ENCODE measurements around the gene MAST1.
A peak's percentile ranks its signal among the peaks of the same experiment; 100 is the strongest.

Gene MAST1

DNA sequence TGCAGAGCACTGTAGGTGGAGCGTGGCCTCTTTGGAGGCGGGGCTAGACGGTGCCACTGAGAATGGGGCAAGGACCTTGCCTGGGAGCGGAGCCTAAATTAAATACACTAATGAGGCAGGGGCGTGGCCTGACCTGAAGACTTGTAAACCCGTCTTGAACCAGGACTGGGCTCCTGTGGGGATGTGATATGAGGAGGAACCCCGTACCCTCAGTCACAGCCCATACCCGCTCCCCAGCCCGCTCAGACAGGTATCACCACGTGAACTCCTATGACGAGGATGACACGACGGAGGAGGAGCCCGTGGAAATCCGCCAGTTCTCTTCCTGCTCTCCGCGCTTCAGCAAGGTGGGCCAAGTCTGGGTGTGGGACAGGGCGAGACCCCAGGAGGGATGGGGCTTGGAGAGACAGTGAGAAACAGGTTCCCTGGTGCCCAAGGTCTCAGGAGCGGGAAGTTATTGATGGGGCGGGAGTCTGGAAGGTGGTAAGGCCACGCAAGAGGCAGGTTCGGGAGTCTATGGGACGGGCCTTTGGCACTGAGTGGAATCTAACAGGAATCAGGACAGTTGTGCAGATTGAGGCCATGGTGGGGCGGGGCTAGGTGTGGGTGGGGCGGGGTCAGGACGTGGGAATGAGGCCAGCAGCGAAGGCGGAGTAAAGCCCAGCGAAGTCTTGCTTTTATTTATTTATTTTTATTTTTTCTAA is 28.3 kb downstream of the MAST1 start:
- TF ChIP-seq, protein P1, sequence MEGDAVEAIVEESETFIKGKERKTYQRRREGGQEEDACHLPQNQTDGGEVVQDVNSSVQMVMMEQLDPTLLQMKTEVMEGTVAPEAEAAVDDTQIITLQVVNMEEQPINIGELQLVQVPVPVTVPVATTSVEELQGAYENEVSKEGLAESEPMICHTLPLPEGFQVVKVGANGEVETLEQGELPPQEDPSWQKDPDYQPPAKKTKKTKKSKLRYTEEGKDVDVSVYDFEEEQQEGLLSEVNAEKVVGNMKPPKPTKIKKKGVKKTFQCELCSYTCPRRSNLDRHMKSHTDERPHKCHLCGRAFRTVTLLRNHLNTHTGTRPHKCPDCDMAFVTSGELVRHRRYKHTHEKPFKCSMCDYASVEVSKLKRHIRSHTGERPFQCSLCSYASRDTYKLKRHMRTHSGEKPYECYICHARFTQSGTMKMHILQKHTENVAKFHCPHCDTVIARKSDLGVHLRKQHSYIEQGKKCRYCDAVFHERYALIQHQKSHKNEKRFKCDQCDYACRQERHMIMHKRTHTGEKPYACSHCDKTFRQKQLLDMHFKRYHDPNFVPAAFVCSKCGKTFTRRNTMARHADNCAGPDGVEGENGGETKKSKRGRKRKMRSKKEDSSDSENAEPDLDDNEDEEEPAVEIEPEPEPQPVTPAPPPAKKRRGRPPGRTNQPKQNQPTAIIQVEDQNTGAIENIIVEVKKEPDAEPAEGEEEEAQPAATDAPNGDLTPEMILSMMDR (conservative IDR thresholded peaks at IDR 0.05; ENCODE audit: control insufficient read depth, insufficient read depth, low read depth, low read length) = no peak
- no peak overlapping the region for H3K4me3 ChIP-seq (ENCODE audit: control insufficient read depth, low read depth, low read length)
- no peak for DNase-seq (ENCODE audit: low read depth)

DNA sequence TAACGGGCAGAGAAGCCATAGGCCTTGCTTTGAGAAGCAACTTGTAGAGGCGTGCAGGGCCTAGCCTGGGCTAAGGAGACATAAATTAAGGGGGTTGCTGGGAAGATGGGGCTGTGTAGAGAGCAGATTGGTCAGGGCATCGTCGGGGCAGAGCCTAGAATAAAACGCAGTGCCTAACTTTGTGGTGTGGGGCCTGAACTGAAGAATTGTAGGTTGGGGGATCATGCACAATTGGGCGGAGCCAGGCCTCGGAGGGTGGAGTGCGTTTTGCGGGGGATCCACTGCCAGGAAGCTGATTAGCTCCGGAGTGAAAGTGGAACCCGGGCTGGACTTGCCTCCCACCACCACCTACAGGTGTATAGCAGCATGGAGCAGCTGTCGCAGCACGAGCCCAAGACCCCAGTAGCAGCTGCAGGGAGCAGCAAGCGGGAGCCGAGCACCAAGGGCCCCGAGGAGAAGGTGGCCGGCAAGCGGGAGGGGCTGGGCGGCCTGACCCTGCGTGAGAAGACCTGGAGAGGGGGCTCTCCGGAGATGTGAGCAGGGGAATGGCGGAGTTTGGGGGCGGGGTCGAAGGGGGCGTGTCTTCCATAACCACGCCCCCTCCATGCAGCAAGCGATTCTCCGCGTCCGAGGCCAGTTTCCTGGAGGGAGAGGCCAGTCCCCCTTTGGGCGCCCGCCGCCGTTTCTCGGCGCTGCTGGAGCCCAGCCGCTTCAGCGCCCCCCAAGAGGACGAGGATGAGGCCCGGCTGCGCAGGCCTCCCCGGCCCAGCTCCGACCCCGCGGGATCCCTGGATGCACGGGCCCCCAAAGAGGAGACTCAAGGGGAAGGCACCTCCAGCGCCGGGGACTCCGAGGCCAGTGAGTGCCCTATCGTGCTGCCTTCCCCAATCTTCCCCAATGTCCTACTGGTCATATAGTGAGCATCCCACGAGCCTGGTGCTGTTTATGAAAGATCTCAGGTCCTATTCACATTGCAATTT is 29.1 kb downstream of the MAST1 start:
- peak; percentile 45 for DNase-seq (ENCODE audit: low read depth)
- TF ChIP-seq, protein P1 (conservative IDR thresholded peaks at IDR 0.05; ENCODE audit: control insufficient read depth, insufficient read depth, low read depth, low read length) = no peak
- H3K4me3 ChIP-seq (ENCODE audit: control insufficient read depth, low read depth, low read length) = peak overlapping the region; percentile 29

DNA sequence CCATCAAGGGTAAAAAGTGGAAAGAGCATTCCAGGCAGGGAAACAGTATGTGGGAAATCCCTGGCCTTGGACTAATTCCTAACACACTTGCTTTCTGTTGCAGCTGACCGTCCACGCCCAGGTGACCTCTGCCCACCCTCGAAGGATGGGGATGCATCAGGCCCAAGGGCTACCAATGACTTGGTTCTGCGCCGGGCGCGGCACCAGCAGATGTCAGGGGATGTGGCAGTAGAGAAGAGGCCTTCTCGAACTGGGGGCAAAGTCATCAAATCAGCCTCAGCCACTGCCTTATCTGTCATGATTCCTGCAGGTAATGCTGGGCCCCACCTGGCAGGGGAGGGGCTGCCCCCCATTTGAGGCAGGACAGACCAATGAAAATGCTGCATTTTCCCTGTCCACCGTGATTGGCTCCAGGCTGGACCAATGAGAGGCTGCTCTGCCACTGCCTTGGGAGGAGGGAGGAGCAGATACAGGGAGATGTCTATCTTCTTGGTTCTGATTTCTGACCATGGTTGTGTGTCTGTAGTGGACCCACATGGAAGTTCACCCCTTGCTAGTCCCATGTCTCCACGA is 30.3 kb downstream of the MAST1 start:
- no peak for DNase-seq (ENCODE audit: low read depth)
- TF ChIP-seq, protein P1 (conservative IDR thresholded peaks at IDR 0.05; ENCODE audit: control insufficient read depth, insufficient read depth, low read depth, low read length) = no peak
- no peak overlapping the region for H3K4me3 ChIP-seq (ENCODE audit: control insufficient read depth, low read depth, low read length)

DNA sequence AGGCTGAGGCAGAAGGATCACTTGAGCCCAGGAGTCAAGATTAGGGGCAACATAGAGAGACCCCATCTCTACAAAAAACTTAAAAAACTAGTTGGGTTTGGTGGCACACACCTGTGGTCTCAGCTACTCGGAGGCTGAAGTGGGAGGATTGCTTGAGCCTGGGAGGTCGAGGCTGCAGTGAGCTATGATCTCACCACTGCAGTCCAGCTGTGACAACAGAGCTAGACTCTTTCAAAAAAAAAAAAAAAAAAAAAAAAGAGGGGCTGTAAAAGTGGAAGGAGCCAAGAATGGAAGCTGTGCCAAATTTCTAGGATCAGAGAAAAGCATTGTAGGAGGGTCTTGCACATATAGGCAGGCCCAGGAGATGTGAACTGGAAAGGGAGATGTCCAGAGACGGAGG is 33.4 kb downstream of the MAST1 start:
- TF ChIP-seq, protein P1 (conservative IDR thresholded peaks at IDR 0.05; ENCODE audit: control insufficient read depth, insufficient read depth, low read depth, low read length) = no peak
- no peak overlapping the region for H3K4me3 ChIP-seq (ENCODE audit: control insufficient read depth, low read depth, low read length)
- no peak for DNase-seq (ENCODE audit: low read depth)

DNA sequence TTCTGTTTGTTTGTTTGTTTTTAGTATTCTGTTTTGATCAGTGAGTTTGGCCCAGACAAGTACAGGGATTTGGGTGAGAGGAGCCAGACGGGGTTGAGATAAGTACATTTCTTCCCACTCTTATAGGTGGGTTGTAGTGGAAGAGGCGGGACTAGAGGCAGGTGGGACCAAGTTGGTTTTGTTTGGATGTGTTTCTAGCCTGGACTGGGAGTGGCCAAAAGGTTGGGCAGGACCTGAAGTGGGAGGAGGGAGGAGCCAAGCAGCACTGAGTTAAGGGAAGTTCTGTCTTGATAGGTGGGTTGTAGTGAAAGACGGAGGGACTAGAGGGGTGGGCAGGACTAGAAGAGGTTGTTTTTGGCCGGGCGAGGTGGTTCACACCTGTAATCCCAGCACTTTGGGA is 33.9 kb downstream of the MAST1 start:
- DNase-seq (ENCODE audit: low read depth) = no peak
- TF ChIP-seq, protein P1 (conservative IDR thresholded peaks at IDR 0.05; ENCODE audit: control insufficient read depth, insufficient read depth, low read depth, low read length) = no peak
- H3K4me3 ChIP-seq (ENCODE audit: control insufficient read depth, low read depth, low read length) = no peak overlapping the region

DNA sequence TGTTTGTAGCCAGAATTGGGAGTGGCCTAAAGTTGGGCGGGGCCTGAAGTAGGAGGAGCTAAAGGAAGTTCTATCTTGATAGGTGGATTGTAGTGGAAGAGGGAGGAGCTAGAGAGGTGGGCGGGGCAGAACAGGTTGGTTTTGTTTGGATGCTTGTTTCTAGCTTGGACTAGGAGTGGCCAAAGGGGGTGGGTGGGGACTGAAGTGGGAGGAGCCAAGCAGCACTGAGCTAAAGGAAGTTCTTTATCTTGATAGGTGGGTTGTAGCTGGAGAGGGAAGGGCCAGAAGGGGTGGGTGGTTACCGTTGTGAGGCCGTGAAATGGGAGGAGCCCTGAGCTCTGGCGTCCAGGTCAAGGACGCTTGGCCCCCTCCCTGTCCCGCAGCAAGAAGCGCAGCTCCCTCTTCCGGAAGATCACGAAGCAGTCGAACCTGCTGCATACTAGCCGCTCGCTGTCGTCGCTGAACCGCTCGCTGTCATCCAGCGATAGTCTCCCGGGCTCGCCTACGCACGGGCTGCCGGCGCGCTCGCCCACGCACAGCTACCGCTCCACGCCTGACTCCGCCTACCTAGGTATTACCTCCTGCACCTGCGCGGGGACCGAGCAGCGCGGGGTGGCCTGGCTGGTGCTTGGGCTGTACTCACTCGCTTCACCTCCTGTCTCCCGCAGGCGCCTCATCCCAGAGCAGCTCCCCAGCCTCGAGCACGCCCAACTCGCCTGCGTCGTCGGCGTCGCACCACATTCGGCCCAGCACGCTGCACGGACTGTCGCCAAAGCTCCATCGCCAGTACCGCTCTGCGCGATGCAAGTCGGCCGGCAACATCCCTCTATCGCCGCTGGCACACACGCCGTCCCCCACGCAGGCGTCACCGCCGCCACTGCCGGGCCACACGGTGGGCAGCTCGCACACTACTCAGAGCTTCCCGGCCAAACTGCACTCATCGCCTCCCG is 34.9 kb downstream of the MAST1 start:
- DNase-seq (ENCODE audit: low read depth) = peak; percentile 61
- no peak overlapping the region for H3K4me3 ChIP-seq (ENCODE audit: control insufficient read depth, low read depth, low read length)
- TF ChIP-seq, protein P1 (conservative IDR thresholded peaks at IDR 0.05; ENCODE audit: control insufficient read depth, insufficient read depth, low read depth, low read length) = no peak

All from fibroblast of mammary gland (primary cell).